Measurements from ENCODE around the gene KIAA1958. TPM values are rescaled to one million over a fixed set of nuclear protein-coding genes. Genes with fewer than 3 reads are reported as not detected.

Gene KIAA1958
- total and polyA plus RNA-seq, 2 of the 4 experiments (the other 2 are of a cell fraction) = 0.65 to 1.8 TPM

DNA sequence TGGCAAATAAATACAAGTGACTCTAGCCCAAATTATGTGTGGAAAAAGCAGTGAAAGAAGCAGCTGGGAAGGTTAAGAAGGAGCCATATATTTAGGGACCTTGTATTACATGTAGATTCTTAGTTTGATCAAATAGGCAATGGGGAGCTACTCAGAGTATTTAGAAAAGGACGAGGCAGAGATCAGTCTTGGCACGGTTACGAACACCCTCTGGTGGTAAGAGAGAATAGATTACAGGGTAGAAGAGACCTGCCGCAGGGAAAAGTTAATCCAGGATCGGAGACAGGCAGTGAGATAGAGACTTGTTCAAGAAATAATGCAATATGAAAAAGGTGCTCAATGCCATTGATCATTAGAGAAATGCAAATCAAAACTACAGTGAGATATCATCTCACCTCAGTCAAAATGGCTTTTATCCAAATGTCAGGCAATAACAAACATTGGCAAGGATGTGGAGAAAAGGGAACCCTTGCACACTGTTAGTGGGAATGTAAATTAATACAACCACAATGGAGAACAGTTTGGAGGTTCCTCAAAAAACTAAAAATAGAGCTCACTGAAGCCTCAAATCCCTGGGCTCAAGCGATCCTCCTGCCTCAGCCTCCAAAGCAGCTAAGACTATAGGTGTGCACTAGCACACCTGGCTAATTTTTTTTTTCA is 219.3 kb downstream of the KIAA1958 start:
- dilution Hi-C loops (cut with HindIII; ENCODE audit: low sequenced_read_pairs, unreplicated experiment) = no loop called here
- in situ Hi-C loops (cut with MboI; ENCODE audit: low sequenced_read_pairs) = loop anchor here (25.0 kb wide), 2 partner anchors 619 to 944 kb away; no protein-coding TSS in a partner anchor
- no TSS peak for BruUV-seq (replicated peaks)

More for the DNA sequence above, 219.3 kb downstream of the KIAA1958 start:
- Histone ChIP-seq H2AK9ac (replicated peaks; ENCODE audit: low read depth, low read length, poor library complexity) (no peak overlapping the region), H3K4me3 (ENCODE audit: insufficient read depth, low read depth, low read length) (no peak overlapping the region), H3K4ac (ENCODE audit: low read depth, low read length) (no peak overlapping the region), H4K20me1 (ENCODE audit: insufficient read depth, low read length) (no peaks in the 10 kb centered on the region), H3K27ac (ENCODE audit: insufficient read depth, low read length) (no peak overlapping the region), H2BK120ac (ENCODE audit: low read depth, low read length) (no peak overlapping the region), H2AK5ac (ENCODE audit: low read depth, low read length) (no peak overlapping the region), H3K4me2 (ENCODE audit: low read depth, low read length) (no peak overlapping the region), H4K91ac (ENCODE audit: insufficient read depth, low read depth, low read length) (no peak overlapping the region), H4K5ac (ENCODE audit: low read depth, low read length) (no peak overlapping the region), H3K79me1 (ENCODE audit: low read depth in 1 of 2, low read length in 2 of 2) (peaks cover 22 to 26% of the 10 kb centered on the region in 2 experiments; a peak in 3 of 4 replicates), H2AFZ (replicated peaks; ENCODE audit: low read length, poor library complexity) (no peak overlapping the region), H3K9me3 (ENCODE audit: control insufficient read depth, insufficient read depth, low read length) (no peaks in the 10 kb centered on the region), H4K8ac (ENCODE audit: low read depth in 2 of 2, low read length in 2 of 2) (no peak overlapping the region), H3K56ac (ENCODE audit: extremely low read depth, insufficient read depth, low read length) (no peak overlapping the region), H3K23ac (ENCODE audit: low read depth, low read length) (no peak overlapping the region), H3K27me3 (ENCODE audit: control insufficient read depth, insufficient read depth, low read length) (no peaks in the 10 kb centered on the region), H2BK20ac (ENCODE audit: low read depth, low read length) (no peak overlapping the region), H3K18ac (ENCODE audit: low read depth, low read length) (no peak overlapping the region), H3K9ac (ENCODE audit: low read depth, low read length) (no peak overlapping the region), H3K14ac (replicated peaks; ENCODE audit: low read depth, low read length) (no peak overlapping the region; the same call in 1 of the 2 replicates), H2BK15ac (ENCODE audit: low read depth, low read length) (no peak overlapping the region), H3K36me3 (ENCODE audit: control insufficient read depth, insufficient read depth, low read length) (peaks cover 1% of the 10 kb centered on the region; the same call in 1 of the 2 replicates), H3K4me1 (ENCODE audit: control insufficient read depth, insufficient read depth, low read length) (no peaks in the 10 kb centered on the region), H3K9me1 (ENCODE audit: insufficient read depth, low read length) (0 out of 2 replicates have a peak, but pooled peaks cover 3% of the 10 kb centered on the region), H2BK5ac (ENCODE audit: low read depth, low read length, poor library complexity, severe bottlenecking) (no peak overlapping the region)
- DNase-seq (peak; percentile 36), ATAC-seq (ENCODE audit: low read depth) (peak; percentile 85)
- TF ChIP-seq USF2 (IDR thresholded peaks at IDR 0.05; ENCODE audit: low read depth, low read length) (no peak), SMC3 (IDR thresholded peaks at IDR 0.05; ENCODE audit: low read depth, low read length) (peak; percentile 36; the same call in 1 of the 2 replicates), RAD21 (IDR thresholded peaks at IDR 0.05; ENCODE audit: low read length) (peak; percentile 52; the same call in 1 of the 2 replicates)
- TF ChIP-seq, protein P1, sequence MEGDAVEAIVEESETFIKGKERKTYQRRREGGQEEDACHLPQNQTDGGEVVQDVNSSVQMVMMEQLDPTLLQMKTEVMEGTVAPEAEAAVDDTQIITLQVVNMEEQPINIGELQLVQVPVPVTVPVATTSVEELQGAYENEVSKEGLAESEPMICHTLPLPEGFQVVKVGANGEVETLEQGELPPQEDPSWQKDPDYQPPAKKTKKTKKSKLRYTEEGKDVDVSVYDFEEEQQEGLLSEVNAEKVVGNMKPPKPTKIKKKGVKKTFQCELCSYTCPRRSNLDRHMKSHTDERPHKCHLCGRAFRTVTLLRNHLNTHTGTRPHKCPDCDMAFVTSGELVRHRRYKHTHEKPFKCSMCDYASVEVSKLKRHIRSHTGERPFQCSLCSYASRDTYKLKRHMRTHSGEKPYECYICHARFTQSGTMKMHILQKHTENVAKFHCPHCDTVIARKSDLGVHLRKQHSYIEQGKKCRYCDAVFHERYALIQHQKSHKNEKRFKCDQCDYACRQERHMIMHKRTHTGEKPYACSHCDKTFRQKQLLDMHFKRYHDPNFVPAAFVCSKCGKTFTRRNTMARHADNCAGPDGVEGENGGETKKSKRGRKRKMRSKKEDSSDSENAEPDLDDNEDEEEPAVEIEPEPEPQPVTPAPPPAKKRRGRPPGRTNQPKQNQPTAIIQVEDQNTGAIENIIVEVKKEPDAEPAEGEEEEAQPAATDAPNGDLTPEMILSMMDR (conservative IDR thresholded peaks at IDR 0.05; ENCODE audit: low read depth, low read length) = peak; percentile 31; the same call in 1 of the 2 replicates
- intact Hi-C loops (cut with micrococcal nuclease) = no loop called here
- ChIA-PET CTCF (interaction anchor here (0.7 to 1.2 kb wide), 2 partner anchors 13 to 31 kb away, joined by 3 to 4 read pairs; no protein-coding TSS in a partner anchor), POLR2A (ENCODE audit: unreplicated experiment) (interaction anchor here (0.6 kb wide), 1 partner anchor 261 kb away, joined by 7 read pairs; no protein-coding TSS in a partner anchor)
- WGBS, 2 experiments (ENCODE audit: extremely low coverage in 2 of 2, insufficient read length in 1 of 2) = 51% methylated on average over 4 of the region's 6 CpGs; no CpG with 5 or more reads in 1 of the 2 experiments
